Brain microvascular endothelial cell (primary cell): Measurements from ENCODE around the gene PMEPA1.
A peak's percentile ranks its signal among the peaks of the same experiment; 100 is the strongest.

Experiments
- DNase-seq: peaks from one replicate; pipeline ENCODE4 v3.0.0-alpha.2; 2020
- H3K27ac ChIP-seq: fragments of 250-450 bp; sonication (Bioruptor Pico); 2 replicates; pipeline ENCODE4 v1.5.1; 2020; ENCODE audit warnings: mild to moderate bottlenecking, moderate library complexity
- H3K27me3 ChIP-seq: fragments of 250-450 bp; sonication (Bioruptor Pico); replicated peaks from 2 replicates; pipeline ENCODE4 v1.5.1; 2020; ENCODE audit warnings: mild to moderate bottlenecking
- H3K36me3 ChIP-seq: fragments of 250-450 bp; sonication (Bioruptor Pico); replicated peaks from 2 replicates; pipeline ENCODE4 v1.5.1; 2020; ENCODE audit warnings: mild to moderate bottlenecking
- H3K4me3 ChIP-seq: 2 replicates; pipeline ENCODE4 v1.5.1; 2011; ENCODE audit warnings: low read depth, mild to moderate bottlenecking, control low read depth, low read length, moderate library complexity
- CTCF ChIP-seq: IDR thresholded peaks from 2 replicates; pipeline ENCODE4 v1.5.1; 2011; ENCODE audit warnings: low read depth, mild to moderate bottlenecking, moderate library complexity, low read length, control low read depth, inconsistent platforms; ENCODE audit errors: missing control alignments
- in situ Hi-C: cut with HindIII; loops from 2 replicates; pipeline ENCODE4 v1.10.0; 2017; ENCODE audit warnings: low sequenced_read_pairs, low pct_ligation_motif_present

The PMEPA1 gene

GRCh38 chr20:57716901-57717300, 7.1 kb upstream of the PMEPA1 start:
- Histone ChIP-seq H3K27ac (no peak overlapping the region), H3K27me3 (no peaks in the 10 kb centered on the region), H3K36me3 (no peaks in the 10 kb centered on the region), H3K4me3 (no peak overlapping the region)
- in situ Hi-C loops, result no loop called here
- DNase-seq, result no peak
- no peak for TF ChIP-seq CTCF

- Histone ChIP-seq H3K27ac (no peak overlapping the region), H3K4me3 (no peak overlapping the region), H3K27me3 (no peaks in the 10 kb centered on the region), H3K36me3 (no peaks in the 10 kb centered on the region)
- no peak for TF ChIP-seq CTCF
- peak; percentile 49 for DNase-seq
- in situ Hi-C loops, result no loop called here
Measured at GRCh38 chr20:57716202-57716601, 6.4 kb upstream of the PMEPA1 start.

GRCh38 chr20:57715268-57715904, 5.6 kb upstream of the PMEPA1 start:
- H3K27ac ChIP-seq, result no peak overlapping the region

GRCh38 chr20:57714409-57715267, 4.8 kb upstream of the PMEPA1 start:
- H3K36me3 ChIP-seq, result no peaks in the 10 kb centered on the region
- no peaks in the 10 kb centered on the region for H3K27me3 ChIP-seq
- peak; percentile 32 for DNase-seq
- H3K27ac ChIP-seq, result no peak overlapping the region
- TF ChIP-seq CTCF, result no peak
- in situ Hi-C loops, result no loop called here
- H3K4me3 ChIP-seq, result no peak overlapping the region

More at GRCh38 chr20:57715268-57715904, 5.6 kb upstream of the PMEPA1 start:
- H3K4me3 ChIP-seq, result no peak overlapping the region
- no peak for DNase-seq
- no peak for TF ChIP-seq CTCF
- in situ Hi-C loops, result no loop called here
- no peaks in the 10 kb centered on the region for H3K36me3 ChIP-seq
- H3K27me3 ChIP-seq, result no peaks in the 10 kb centered on the region

GRCh38 chr20:57713951-57714350, 4.1 kb upstream of the PMEPA1 start:
- in situ Hi-C loops, result no loop called here
- Histone ChIP-seq H3K27me3 (no peaks in the 10 kb centered on the region), H3K36me3 (no peaks in the 10 kb centered on the region), H3K4me3 (no peak overlapping the region), H3K27ac (no peak overlapping the region)
- TF ChIP-seq CTCF, result no peak
- DNase-seq, result no peak
